ENCODE results near the gene PRB2. TPM values are rescaled to one million over a fixed set of nuclear protein-coding genes. Genes with fewer than 3 reads are reported as not detected.

The PRB2 gene
- total and polyA plus RNA-seq, 10 of the 15 experiments (the other 5 are each of a cell fraction or from before 2014, with no cell fraction given), result not detected

- H3K79me2 ChIP-seq (ENCODE audit: control insufficient read depth, insufficient read depth, low read length), result no peaks in the 10 kb centered on the region
- intact Hi-C loops (cut with micrococcal nuclease; ENCODE audit: unreplicated experiment), result no loop called here
- no peak for DNase-seq (ENCODE audit: low read depth, low spot score)
- POLR2A ChIA-PET, result no interaction called here
- no peaks in the 10 kb centered on the region for H3K27me3 ChIP-seq (replicated peaks in 1 of 2; ENCODE audit: control insufficient read depth in 2 of 2, insufficient read depth in 2 of 2, low read length in 1 of 2)
- no peak for TF ChIP-seq NFYA (IDR thresholded peaks at IDR 0.05; ENCODE audit: borderline replicate concordance, low read depth, low read length)
- no peak for TF ChIP-seq SREBF2 (IDR thresholded peaks at IDR 0.05; ENCODE audit: low read length)
- TF ChIP-seq E2F4 (IDR thresholded peaks at IDR 0.05; ENCODE audit: low read depth, low read length), result no peak
- no peak for TF ChIP-seq ZNF217 (IDR thresholded peaks at IDR 0.05)
- TF ChIP-seq KDM1A (IDR thresholded peaks at IDR 0.05; ENCODE audit: borderline replicate concordance), result no peak
- no peak for TF ChIP-seq BACH1 (IDR thresholded peaks at IDR 0.05; ENCODE audit: borderline replicate concordance)
- no peak for TF ChIP-seq KAT2A (conservative IDR thresholded peaks at IDR 0.05; ENCODE audit: control insufficient read depth, low read depth, low read length)
- TF ChIP-seq BCLAF1 (IDR thresholded peaks at IDR 0.05), result no peak
- TF ChIP-seq NFIC (IDR thresholded peaks at IDR 0.05; ENCODE audit: low read depth, low read length), result no peak
- no peak for TF ChIP-seq ATF3 (IDR thresholded peaks at IDR 0.05; ENCODE audit: borderline replicate concordance, extremely low read depth, low read depth, low read length)
- TF ChIP-seq MLLT1 (IDR thresholded peaks at IDR 0.05), result no peak
- no peak for TF ChIP-seq EZH2 (IDR thresholded peaks at IDR 0.05; ENCODE audit: borderline replicate concordance, control insufficient read depth, low read depth, low read length)
- TF ChIP-seq TBL1XR1 (IDR thresholded peaks at IDR 0.05; ENCODE audit: low read depth, low read length), result no peak
- CTCF ChIA-PET, result no interaction called here
- in situ Hi-C loops (cut with MboI), result no loop called here
- no TSS peak for BruUV-seq (replicated peaks)
- no peaks in the 10 kb centered on the region for H3K4me1 ChIP-seq (ENCODE audit: control insufficient read depth, insufficient read depth, low read length)
- no peak for ATAC-seq
- no peak overlapping the region for H3K9ac ChIP-seq (ENCODE audit: control insufficient read depth, insufficient read depth, low read length)
- no peak overlapping the region for H3K4me3 ChIP-seq
- H3K4me2 ChIP-seq (ENCODE audit: control insufficient read depth, insufficient read depth), result no peak overlapping the region
- no peaks in the 10 kb centered on the region for H3K36me3 ChIP-seq (ENCODE audit: control insufficient read depth in 2 of 2, insufficient read depth in 2 of 2, low read length in 1 of 2)
- no peak overlapping the region for H2AFZ ChIP-seq (ENCODE audit: control insufficient read depth, low read depth, low read length)
- H3K27ac ChIP-seq (ENCODE audit: control insufficient read depth, insufficient read depth), result no peak overlapping the region
- no peaks in the 10 kb centered on the region for H4K20me1 ChIP-seq (ENCODE audit: control insufficient read depth, insufficient read depth)
- WGBS (ENCODE audit: insufficient coverage, insufficient replicate concordance, low lambda C conversion rate, missing lambda C conversion rate), result 32% methylated on average over 4 of the region's 4 CpGs
- no peak for FAIRE-seq
- RAD21 ChIA-PET (ENCODE audit: unreplicated experiment), result no interaction called here
- H3K9me3 ChIP-seq (replicated peaks; ENCODE audit: control insufficient read depth, insufficient read depth, low read length), result no peaks in the 10 kb centered on the region
- SMC1A ChIA-PET (ENCODE audit: uncharacterized antibody, unreplicated experiment), result no interaction called here
Observed at GRCh38 chr12:11433664-11434063, 38.3 kb upstream of the PRB2 start.
